ENCODE results near the gene AGFG2. TPM values are rescaled to one million over a fixed set of nuclear protein-coding genes. Genes with fewer than 3 reads are reported as not detected.

AGFG2 gene
- total and polyA plus RNA-seq, 2 of the 13 experiments (the other 11 are each of a cell fraction or from before 2014, with no cell fraction given) = 125 to 132 TPM

- TF ChIP-seq CCDC6 (CRISPR knock-in tag; IDR thresholded peaks at IDR 0.05) = no peak
- no peak for TF ChIP-seq ETV6 (CRISPR knock-in tag; conservative IDR thresholded peaks at IDR 0.05)
- no peak for TF ChIP-seq ZNF496 (CRISPR knock-in tag; IDR thresholded peaks at IDR 0.05; ENCODE audit: insufficient replicate concordance)
- no peak for TF ChIP-seq POLR2G (IDR thresholded peaks at IDR 0.05; ENCODE audit: low read depth, low read length)
- TF ChIP-seq ZNF232 (CRISPR knock-in tag; IDR thresholded peaks at IDR 0.05; ENCODE audit: borderline replicate concordance) = no peak
- TF ChIP-seq HNRNPL (IDR thresholded peaks at IDR 0.05; ENCODE audit: low read depth, low read length) = 0 out of 2 replicates have a peak, but pooled peaks have one; percentile 34
- no peak for TF ChIP-seq ZNF816 (CRISPR knock-in tag; IDR thresholded peaks at IDR 0.05; ENCODE audit: borderline replicate concordance)
- TF ChIP-seq HNRNPUL1 (IDR thresholded peaks at IDR 0.05; ENCODE audit: low read depth, low read length) = no peak
- no peak for TF ChIP-seq ZBTB3 (CRISPR knock-in tag; IDR thresholded peaks at IDR 0.05; ENCODE audit: borderline replicate concordance, low read depth)
- TF ChIP-seq ZNF253 (CRISPR knock-in tag; IDR thresholded peaks at IDR 0.05; ENCODE audit: borderline replicate concordance) = no peak
- TF ChIP-seq ZNF629 (CRISPR knock-in tag; conservative IDR thresholded peaks at IDR 0.05) = no peak
- no peak for TF ChIP-seq TAF15 (IDR thresholded peaks at IDR 0.05; ENCODE audit: low read depth, low read length, poor library complexity, severe bottlenecking)
- peak; percentile 97 for TF ChIP-seq RBM22 (optimal IDR thresholded peaks at IDR 0.05; ENCODE audit: low read length)
- TF ChIP-seq ZFAT (CRISPR knock-in tag; conservative IDR thresholded peaks at IDR 0.05) = no peak
- no peak for TF ChIP-seq CHD4 (IDR thresholded peaks at IDR 0.05; ENCODE audit: borderline replicate concordance, low read length)
- no peak for TF ChIP-seq FLYWCH1 (CRISPR knock-in tag; IDR thresholded peaks at IDR 0.05)
- no peak for TF ChIP-seq NBN (conservative IDR thresholded peaks at IDR 0.05)
- TF ChIP-seq ZBTB49 (CRISPR knock-in tag; IDR thresholded peaks at IDR 0.05; ENCODE audit: borderline replicate concordance) = no peak
- TF ChIP-seq FOXO1 (CRISPR knock-in tag; IDR thresholded peaks at IDR 0.05) = no peak
- TF ChIP-seq RCOR2 (CRISPR knock-in tag; IDR thresholded peaks at IDR 0.05) = no peak
- no peak for TF ChIP-seq ZNF709 (CRISPR knock-in tag; IDR thresholded peaks at IDR 0.05)
- TF ChIP-seq NR2F6 (IDR thresholded peaks at IDR 0.05) = no peak
- TF ChIP-seq NR2F6 (CRISPR knock-in tag; IDR thresholded peaks at IDR 0.05) = no peak
- 0 out of 2 replicates have a peak, but pooled peaks have one; percentile 18 for TF ChIP-seq TARDBP (CRISPR knock-in tag; IDR thresholded peaks at IDR 0.05)
- no peak for TF ChIP-seq NR2F2 (IDR thresholded peaks at IDR 0.05; ENCODE audit: borderline replicate concordance, low read depth)
- 0 out of 2 replicates have a peak, but pooled peaks have one; percentile 55 for TF ChIP-seq NCOA5 (CRISPR knock-in tag; IDR thresholded peaks at IDR 0.05)
- no peak for TF ChIP-seq ZNF451 (CRISPR knock-in tag; IDR thresholded peaks at IDR 0.05)
- TF ChIP-seq ZBTB10 (CRISPR knock-in tag; IDR thresholded peaks at IDR 0.05; ENCODE audit: borderline replicate concordance) = 0 out of 2 replicates have a peak, but pooled peaks have one; percentile 35
Measured at GRCh38 chr7:100563809-100564400, 24.9 kb downstream of the AGFG2 start (continued).
